A549 (cell line): Measurements from ENCODE around the gene IL17F. TPM values are rescaled to one million over a fixed set of nuclear protein-coding genes. Genes with fewer than 3 reads are reported as not detected.

Source experiments
- ATAC-seq, 2 experiments: fragments of 200-7000 bp in 1 of 2; fragments of >200 bp in 1 of 2; cut with Nextera tagmentation in 1 of 2; cut with Tn5 transposase in 1 of 2; 3 replicates each; pipeline versions ENCODE4 v1.8.0 to v1.9.1; 2018 to 2020; ENCODE audit warnings: mild to moderate bottlenecking in 1 of 2, moderate library complexity in 1 of 2
- CTCF ChIA-PET: fragments of 300-600 bp; sonication (Branson Sonifier 250); formaldehyde crosslinking; extraction: SDS; loops from one replicate; lab custom pipeline; 2021; ENCODE audit warnings: antibody characterized with exemption, inconsistent platforms; lab: Yijun Ruan, JAX
- POLR2A ChIA-PET: fragments of 350-600 bp; formaldehyde crosslinking; extraction: SDS; loops from one replicate; lab custom pipeline; 2021; ENCODE audit warnings: antibody characterized with exemption, inconsistent platforms; lab: Yijun Ruan, JAX
- DNase-seq, 2 experiments: peaks; one replicate each; pipeline versions ENCODE4 v3.0.0 to v3.0.0-alpha.2; 2011 to 2016; ENCODE audit warnings: low read depth in 1 of 2, low spot score in 1 of 2
- FAIRE-seq: peaks from 2 replicates; lab custom pipeline; 2011; peaks lifted over from hg19 to GRCh38; lab: Jason Lieb, UNC
- H3K27ac ChIP-seq, 2 experiments: fragments of >200 bp; sonication (Bioruptor Twin); formaldehyde crosslinking; 3 replicates each; pipeline ENCODE4 v1.5.1; 2016 to 2017
- H3K4me1 ChIP-seq: fragments of >200 bp; sonication (Bioruptor Twin); formaldehyde crosslinking; 3 replicates; pipeline ENCODE4 v1.6.1; 2016
- H3K4me2 ChIP-seq: fragments of >200 bp; sonication (Bioruptor Twin); formaldehyde crosslinking; 3 replicates; pipeline ENCODE4 v1.6.1; 2016
- H3K4me3 ChIP-seq: fragments of >200 bp; sonication (Bioruptor Twin); formaldehyde crosslinking; 3 replicates; pipeline ENCODE4 v1.5.1; 2016
- H3K9me3 ChIP-seq: fragments of >200 bp; sonication (Bioruptor Twin); formaldehyde crosslinking; 3 replicates; pipeline ENCODE4 v1.6.1; 2016
- CHD4 ChIP-seq: fragments of 200-600 bp; sonication (generic); IDR thresholded peaks from 2 replicates; pipeline ENCODE4 v1.6.1; 2016; ENCODE audit warnings: antibody characterized with exemption, mild to moderate bottlenecking, borderline replicate concordance
- EHMT2 ChIP-seq: fragments of 200-600 bp; sonication (generic); IDR thresholded peaks from 2 replicates; pipeline ENCODE4 v1.6.1; 2016; ENCODE audit warnings: antibody characterized with exemption, low read depth, mild to moderate bottlenecking, moderate library complexity
- EP300 ChIP-seq, 2 experiments: fragments of >200 bp; sonication (Bioruptor Twin); formaldehyde crosslinking; IDR thresholded peaks; 2 replicates in 1 of 2; 3 replicates in 1 of 2; pipeline ENCODE4 v1.6.1; 2016 to 2017
- FOXS1 ChIP-seq: fragments of 250-450 bp; sonication (Bioruptor Pico); IDR thresholded peaks from 2 replicates; pipeline ENCODE4 v1.5.0; 2020; ENCODE audit warnings: mild to moderate bottlenecking, moderate library complexity
- HOXB13 ChIP-seq: fragments of 250-450 bp; sonication (Bioruptor Pico); IDR thresholded peaks from 2 replicates; pipeline ENCODE4 v1.5.0; 2020; ENCODE audit warnings: low read depth, mild to moderate bottlenecking, moderate library complexity
- HOXB5 ChIP-seq: fragments of 250-450 bp; sonication (Bioruptor Pico); IDR thresholded peaks from 2 replicates; pipeline ENCODE4 v1.5.0; 2020; ENCODE audit warnings: mild to moderate bottlenecking, moderate library complexity
- JUNB ChIP-seq: fragments of >200 bp; sonication (Bioruptor Twin); formaldehyde crosslinking; IDR thresholded peaks from 2 replicates; pipeline ENCODE4 v1.6.1; 2016
- NFE2L2 ChIP-seq: fragments of 150-350 bp; conservative IDR thresholded peaks from 2 replicates; pipeline ENCODE4 v1.6.1; 2014; ENCODE audit warnings: low read length
- PHF8 ChIP-seq: fragments of 200-600 bp; sonication (generic); IDR thresholded peaks from 2 replicates; pipeline ENCODE4 v1.6.1; 2016; ENCODE audit warnings: low read depth, mild to moderate bottlenecking, antibody characterized with exemption, moderate library complexity, borderline replicate concordance
- POLR2AphosphoS2 ChIP-seq: conservative IDR thresholded peaks from 2 replicates; pipeline ENCODE4 v1.6.1; 2012; ENCODE audit warnings: low read length, improper control_type of control experiment, inconsistent platforms
- TP53 ChIP-seq: fragments of 250-450 bp; sonication (Bioruptor Pico); IDR thresholded peaks from 2 replicates; pipeline ENCODE4 v1.5.0; 2021; ENCODE audit warnings: mild to moderate bottlenecking, moderate library complexity
- ZFP36 ChIP-seq: fragments of 450-650 bp; IDR thresholded peaks from 2 replicates; pipeline ENCODE4 v1.6.1; 2014; ENCODE audit warnings: borderline replicate concordance; ENCODE audit not compliant: partially characterized antibody
- ZSCAN20 ChIP-seq: fragments of 250-450 bp; sonication (Bioruptor Pico); IDR thresholded peaks from 2 replicates; pipeline ENCODE4 v1.8.0; 2022; ENCODE audit warnings: mild to moderate bottlenecking, moderate library complexity
- WGBS: methylation state at CpG from one replicate; pipeline ENCODE4 v1.1.6; 2017; ENCODE audit errors: missing lambda C conversion rate; 5-methylcytosine and 5-hydroxymethylcytosine counted together
- polyA minus RNA-seq: library from RNA; depleted of rRNA, polyadenylated mRNA; stranded (reverse); fragments of >200 nt; gene quantifications from 2 replicates; pipeline ENCODE4 v1.2.3, GENCODE V29; 2011; rRNA and poly(A)+ RNA removed
- polyA plus RNA-seq, 4 experiments: library from polyadenylated mRNA; depleted of rRNA in 3 of 4; stranded (reverse); fragments of >200 nt; fragmentation: RNase III in 1 of 4; extraction: RNeasy Plus Mini Kit Qiagen cat#74134 plus additional on column Dnase treatment in 1 of 4; gene quantifications; 2 replicates in 3 of 4; 3 replicates in 1 of 4; pipeline ENCODE4 v1.2.3, GENCODE V29; 2011 to 2017
- TF ChIP-seq, protein P1 (sequence below): fragments of >200 bp; sonication (Bioruptor Twin); formaldehyde crosslinking; IDR thresholded peaks from 2 replicates; pipeline ENCODE4 v1.6.1; 2016
- TF ChIP-seq, protein P2 (sequence below): fragments of 200-600 bp; sonication (generic); IDR thresholded peaks from 2 replicates; pipeline ENCODE4 v1.6.1; 2016; ENCODE audit warnings: antibody characterized with exemption, mild to moderate bottlenecking, moderate library complexity
- TF ChIP-seq, protein P3 (sequence below): IDR thresholded peaks from 2 replicates; pipeline ENCODE4 v1.6.1; 2012
- TF ChIP-seq, protein P4 (sequence below): fragments of 250-450 bp; sonication (Bioruptor Pico); IDR thresholded peaks from 2 replicates; pipeline ENCODE4 v1.5.0; 2021; ENCODE audit warnings: mild to moderate bottlenecking, moderate library complexity, borderline replicate concordance
- TF ChIP-seq, protein P5 (sequence below): fragments of 450-650 bp; IDR thresholded peaks from 2 replicates; pipeline ENCODE4 v1.6.1; 2014; ENCODE audit warnings: antibody characterized with exemption
- TF ChIP-seq, protein P6 (sequence below): fragments of 250-450 bp; sonication (Bioruptor Pico); IDR thresholded peaks from 2 replicates; pipeline ENCODE4 v1.5.0; 2020; ENCODE audit warnings: low read depth, mild to moderate bottlenecking, moderate library complexity
- TF ChIP-seq, protein P7 (sequence below): fragments of 150-350 bp; IDR thresholded peaks from 2 replicates; pipeline ENCODE4 v1.6.1; 2014; ENCODE audit warnings: low read depth, mild to moderate bottlenecking, low read length
- TF ChIP-seq, protein P8 (sequence below): IDR thresholded peaks from 2 replicates; pipeline ENCODE4 v1.6.1; 2012; ENCODE audit warnings: low read depth, borderline replicate concordance

The IL17F gene
- polyA plus RNA-seq (2011; rRNA removed) (not detected in 2 replicates), polyA plus RNA-seq (2017; fragmentation: RNase III; extraction: RNeasy Plus Mini Kit Qiagen cat#74134 plus additional on column Dnase treatment) (not detected in 3 replicates), polyA minus RNA-seq (not detected in 2 replicates)
- polyA plus RNA-seq (2012; cell fraction: cytosol; rRNA removed), result not detected in 2 replicates
- polyA plus RNA-seq (2012; cell fraction: nucleus; rRNA removed), result not detected in 2 replicates

DNA sequence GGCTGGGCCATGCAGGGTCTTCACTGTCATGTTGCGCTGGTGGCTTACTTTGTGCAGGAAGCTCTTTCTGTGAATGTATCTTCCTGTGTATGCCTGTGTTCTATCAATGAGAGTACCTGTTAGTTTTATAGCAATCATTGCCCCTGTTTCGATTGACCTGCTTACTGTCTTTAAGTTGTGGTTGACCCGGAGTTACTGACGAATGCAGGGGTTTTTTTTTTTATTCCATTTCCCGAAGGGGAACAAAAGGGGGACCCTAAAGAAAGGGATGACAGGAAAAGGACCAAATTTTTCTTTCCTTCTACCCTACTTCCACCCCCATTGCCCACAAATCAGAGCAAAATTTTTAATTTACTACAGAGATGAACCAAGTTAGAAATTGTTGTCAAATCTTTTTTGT is at the start of gene IL17F:
IL17F (minus strand) TSS at position 101 of the 400 bp plus-strand sequence; CDS start at position 30, 71 bp downstream.
- Histone ChIP-seq H3K4me3 (no peak within 1 kb of the TSS), H3K4me1 (no peaks in the 10 kb centered on the region)
- no peak for ATAC-seq
- CTCF ChIA-PET, result interaction anchor here (0.7 kb wide), 1 partner anchor 83 kb away, joined by 3 read pairs; no protein-coding TSS in a partner anchor
- TF ChIP-seq, protein P1, sequence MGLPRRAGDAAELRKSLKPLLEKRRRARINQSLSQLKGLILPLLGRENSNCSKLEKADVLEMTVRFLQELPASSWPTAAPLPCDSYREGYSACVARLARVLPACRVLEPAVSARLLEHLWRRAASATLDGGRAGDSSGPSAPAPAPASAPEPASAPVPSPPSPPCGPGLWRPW, result no peak
- TF ChIP-seq, protein P2, sequence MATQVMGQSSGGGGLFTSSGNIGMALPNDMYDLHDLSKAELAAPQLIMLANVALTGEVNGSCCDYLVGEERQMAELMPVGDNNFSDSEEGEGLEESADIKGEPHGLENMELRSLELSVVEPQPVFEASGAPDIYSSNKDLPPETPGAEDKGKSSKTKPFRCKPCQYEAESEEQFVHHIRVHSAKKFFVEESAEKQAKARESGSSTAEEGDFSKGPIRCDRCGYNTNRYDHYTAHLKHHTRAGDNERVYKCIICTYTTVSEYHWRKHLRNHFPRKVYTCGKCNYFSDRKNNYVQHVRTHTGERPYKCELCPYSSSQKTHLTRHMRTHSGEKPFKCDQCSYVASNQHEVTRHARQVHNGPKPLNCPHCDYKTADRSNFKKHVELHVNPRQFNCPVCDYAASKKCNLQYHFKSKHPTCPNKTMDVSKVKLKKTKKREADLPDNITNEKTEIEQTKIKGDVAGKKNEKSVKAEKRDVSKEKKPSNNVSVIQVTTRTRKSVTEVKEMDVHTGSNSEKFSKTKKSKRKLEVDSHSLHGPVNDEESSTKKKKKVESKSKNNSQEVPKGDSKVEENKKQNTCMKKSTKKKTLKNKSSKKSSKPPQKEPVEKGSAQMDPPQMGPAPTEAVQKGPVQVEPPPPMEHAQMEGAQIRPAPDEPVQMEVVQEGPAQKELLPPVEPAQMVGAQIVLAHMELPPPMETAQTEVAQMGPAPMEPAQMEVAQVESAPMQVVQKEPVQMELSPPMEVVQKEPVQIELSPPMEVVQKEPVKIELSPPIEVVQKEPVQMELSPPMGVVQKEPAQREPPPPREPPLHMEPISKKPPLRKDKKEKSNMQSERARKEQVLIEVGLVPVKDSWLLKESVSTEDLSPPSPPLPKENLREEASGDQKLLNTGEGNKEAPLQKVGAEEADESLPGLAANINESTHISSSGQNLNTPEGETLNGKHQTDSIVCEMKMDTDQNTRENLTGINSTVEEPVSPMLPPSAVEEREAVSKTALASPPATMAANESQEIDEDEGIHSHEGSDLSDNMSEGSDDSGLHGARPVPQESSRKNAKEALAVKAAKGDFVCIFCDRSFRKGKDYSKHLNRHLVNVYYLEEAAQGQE, result no peak
- TF ChIP-seq CHD4 (no peak), PHF8 (no peak), ZFP36 (no peak)
- TF ChIP-seq, all 56 proteins: peak for 0
- DNase-seq (no peak), FAIRE-seq (no peak)
- H3K9me3 ChIP-seq, result no peaks in the 10 kb centered on the region
- POLR2A ChIA-PET, result no interaction called here
- H3K27ac ChIP-seq, result no peak within 1 kb of the TSS
- 55% methylated on average over 5 of the region's 5 CpGs for WGBS
- no peak within 1 kb of the TSS for H3K4me2 ChIP-seq

DNA sequence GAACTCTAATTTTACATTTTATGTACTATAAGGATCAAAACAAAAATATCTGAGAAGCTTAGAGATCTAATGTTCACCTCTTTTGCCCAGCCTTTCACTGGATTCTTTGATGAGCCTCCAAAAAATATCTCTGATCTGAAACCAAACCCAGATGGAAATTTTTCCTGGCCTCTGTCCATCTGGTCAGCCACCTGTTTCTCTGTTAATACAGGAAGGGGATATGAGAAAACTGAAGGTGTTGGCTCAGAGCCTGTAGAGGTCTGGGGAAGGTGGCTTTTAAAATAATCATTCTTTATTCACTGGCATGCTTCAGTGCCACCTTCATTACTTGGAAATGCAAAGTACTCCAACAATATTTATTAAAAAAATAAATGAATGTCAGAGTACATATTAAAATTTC is 48.8 kb upstream of the IL17F start:
- CTCF ChIA-PET, result interaction anchor here (0.6 to 1.4 kb wide), 2 partner anchors 63 to 107 kb away, joined by 3 to 6 read pairs; no protein-coding TSS in a partner anchor
- Histone ChIP-seq H3K4me2 (no peak overlapping the region), H3K27ac (no peak overlapping the region), H3K9me3 (no peaks in the 10 kb centered on the region), H3K4me3 (no peak overlapping the region), H3K4me1 (no peaks in the 10 kb centered on the region)
- FAIRE-seq, result no peak
- POLR2A ChIA-PET, result no interaction called here
- TF ChIP-seq, protein P3, sequence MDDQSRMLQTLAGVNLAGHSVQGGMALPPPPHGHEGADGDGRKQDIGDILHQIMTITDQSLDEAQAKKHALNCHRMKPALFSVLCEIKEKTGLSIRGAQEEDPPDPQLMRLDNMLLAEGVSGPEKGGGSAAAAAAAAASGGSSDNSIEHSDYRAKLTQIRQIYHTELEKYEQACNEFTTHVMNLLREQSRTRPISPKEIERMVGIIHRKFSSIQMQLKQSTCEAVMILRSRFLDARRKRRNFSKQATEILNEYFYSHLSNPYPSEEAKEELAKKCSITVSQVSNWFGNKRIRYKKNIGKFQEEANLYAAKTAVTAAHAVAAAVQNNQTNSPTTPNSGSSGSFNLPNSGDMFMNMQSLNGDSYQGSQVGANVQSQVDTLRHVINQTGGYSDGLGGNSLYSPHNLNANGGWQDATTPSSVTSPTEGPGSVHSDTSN, result no peak
- TF ChIP-seq JUNB (no peak), ZSCAN20 (CRISPR knock-in tag) (no peak)
- TF ChIP-seq, protein P4, sequence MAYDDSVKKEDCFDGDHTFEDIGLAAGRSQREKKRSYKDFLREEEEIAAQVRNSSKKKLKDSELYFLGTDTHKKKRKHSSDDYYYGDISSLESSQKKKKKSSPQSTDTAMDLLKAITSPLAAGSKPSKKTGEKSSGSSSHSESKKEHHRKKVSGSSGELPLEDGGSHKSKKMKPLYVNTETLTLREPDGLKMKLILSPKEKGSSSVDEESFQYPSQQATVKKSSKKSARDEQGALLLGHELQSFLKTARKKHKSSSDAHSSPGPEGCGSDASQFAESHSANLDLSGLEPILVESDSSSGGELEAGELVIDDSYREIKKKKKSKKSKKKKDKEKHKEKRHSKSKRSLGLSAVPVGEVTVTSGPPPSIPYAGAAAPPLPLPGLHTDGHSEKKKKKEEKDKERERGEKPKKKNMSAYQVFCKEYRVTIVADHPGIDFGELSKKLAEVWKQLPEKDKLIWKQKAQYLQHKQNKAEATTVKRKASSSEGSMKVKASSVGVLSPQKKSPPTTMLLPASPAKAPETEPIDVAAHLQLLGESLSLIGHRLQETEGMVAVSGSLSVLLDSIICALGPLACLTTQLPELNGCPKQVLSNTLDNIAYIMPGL, result no peak
- TF ChIP-seq, protein P5, sequence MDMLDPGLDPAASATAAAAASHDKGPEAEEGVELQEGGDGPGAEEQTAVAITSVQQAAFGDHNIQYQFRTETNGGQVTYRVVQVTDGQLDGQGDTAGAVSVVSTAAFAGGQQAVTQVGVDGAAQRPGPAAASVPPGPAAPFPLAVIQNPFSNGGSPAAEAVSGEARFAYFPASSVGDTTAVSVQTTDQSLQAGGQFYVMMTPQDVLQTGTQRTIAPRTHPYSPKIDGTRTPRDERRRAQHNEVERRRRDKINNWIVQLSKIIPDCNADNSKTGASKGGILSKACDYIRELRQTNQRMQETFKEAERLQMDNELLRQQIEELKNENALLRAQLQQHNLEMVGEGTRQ, result no peak
- no peak for ATAC-seq
- DNase-seq, result no peak

DNA sequence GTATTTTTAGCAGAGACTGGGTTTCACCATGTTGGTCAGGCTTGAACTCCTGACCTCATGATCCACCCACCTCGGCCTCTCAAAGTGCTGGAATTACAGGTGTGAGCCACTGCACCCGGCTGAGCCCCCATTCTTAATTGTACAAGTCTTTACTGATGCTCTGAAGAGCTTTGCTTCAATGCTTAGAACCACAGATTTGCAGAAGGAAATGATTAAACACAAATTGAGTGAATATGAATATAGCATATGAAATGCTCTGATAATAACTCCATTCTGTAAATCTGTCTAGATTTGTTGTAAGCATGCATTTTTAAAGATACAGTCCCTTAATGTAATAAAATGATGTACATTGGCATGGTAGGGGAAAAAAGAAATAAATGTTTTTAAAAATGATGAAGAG is 44.5 kb upstream of the IL17F start:
- POLR2A ChIA-PET, result no interaction called here
- WGBS, result 27% methylated on average over 2 of the region's 2 CpGs
- TF ChIP-seq EHMT2 (no peak), ZFP36 (no peak), NFE2L2 (no peak), HOXB5 (CRISPR knock-in tag) (no peak), FOXS1 (CRISPR knock-in tag) (no peak), POLR2AphosphoS2 (no peak), HOXB13 (CRISPR knock-in tag) (no peak), EP300 (IDR thresholded peaks at IDR 0.05) (no peak), TP53 (CRISPR knock-in tag) (no peak)
- TF ChIP-seq, protein P6, sequence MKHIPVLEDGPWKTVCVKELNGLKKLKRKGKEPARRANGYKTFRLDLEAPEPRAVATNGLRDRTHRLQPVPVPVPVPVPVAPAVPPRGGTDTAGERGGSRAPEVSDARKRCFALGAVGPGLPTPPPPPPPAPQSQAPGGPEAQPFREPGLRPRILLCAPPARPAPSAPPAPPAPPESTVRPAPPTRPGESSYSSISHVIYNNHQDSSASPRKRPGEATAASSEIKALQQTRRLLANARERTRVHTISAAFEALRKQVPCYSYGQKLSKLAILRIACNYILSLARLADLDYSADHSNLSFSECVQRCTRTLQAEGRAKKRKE (CRISPR knock-in tag), result no peak
- TF ChIP-seq, protein P7, sequence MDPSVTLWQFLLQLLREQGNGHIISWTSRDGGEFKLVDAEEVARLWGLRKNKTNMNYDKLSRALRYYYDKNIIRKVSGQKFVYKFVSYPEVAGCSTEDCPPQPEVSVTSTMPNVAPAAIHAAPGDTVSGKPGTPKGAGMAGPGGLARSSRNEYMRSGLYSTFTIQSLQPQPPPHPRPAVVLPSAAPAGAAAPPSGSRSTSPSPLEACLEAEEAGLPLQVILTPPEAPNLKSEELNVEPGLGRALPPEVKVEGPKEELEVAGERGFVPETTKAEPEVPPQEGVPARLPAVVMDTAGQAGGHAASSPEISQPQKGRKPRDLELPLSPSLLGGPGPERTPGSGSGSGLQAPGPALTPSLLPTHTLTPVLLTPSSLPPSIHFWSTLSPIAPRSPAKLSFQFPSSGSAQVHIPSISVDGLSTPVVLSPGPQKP, result no peak
- TF ChIP-seq, protein P8, sequence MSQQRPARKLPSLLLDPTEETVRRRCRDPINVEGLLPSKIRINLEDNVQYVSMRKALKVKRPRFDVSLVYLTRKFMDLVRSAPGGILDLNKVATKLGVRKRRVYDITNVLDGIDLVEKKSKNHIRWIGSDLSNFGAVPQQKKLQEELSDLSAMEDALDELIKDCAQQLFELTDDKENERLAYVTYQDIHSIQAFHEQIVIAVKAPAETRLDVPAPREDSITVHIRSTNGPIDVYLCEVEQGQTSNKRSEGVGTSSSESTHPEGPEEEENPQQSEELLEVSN, result no peak

More for the DNA sequence above, 44.5 kb upstream of the IL17F start:
- no peak overlapping the region for H3K27ac ChIP-seq
- FAIRE-seq (no peak), ATAC-seq (no peak), DNase-seq (no peak)
- no peaks in the 10 kb centered on the region for H3K9me3 ChIP-seq
- CTCF ChIA-PET, result interaction anchor here (0.6 to 1.8 kb wide), 3 partner anchors 22 to 115 kb away, joined by 3 to 5 read pairs (median 3); no protein-coding TSS in a partner anchor
- no peak overlapping the region for H3K4me3 ChIP-seq
- no peak overlapping the region for H3K4me2 ChIP-seq
- H3K4me1 ChIP-seq, result peaks cover 12% of the 10 kb centered on the region; the same call in 1 of the 3 replicates
